ENCODE data around the gene NEDD4L. TPM values are rescaled to one million over a fixed set of nuclear protein-coding genes. Genes with fewer than 3 reads are reported as not detected.

The NEDD4L gene
- polyA plus RNA-seq, 1 of the 3 experiments (the other 2 are of a cell fraction), result 13.2 TPM

- H3K27ac ChIP-seq (ENCODE audit: low read depth in 2 of 2, low read length in 1 of 2), result peak overlapping the region in 1 of 2 experiments; percentile 6; a peak in 1 of 4 replicates
- no peaks in the 10 kb centered on the region for H3K79me2 ChIP-seq (ENCODE audit: insufficient read depth)
- no peaks in the 10 kb centered on the region for H3K9me2 ChIP-seq
- WGBS (ENCODE audit: low lambda C conversion rate), result 87% methylated on average over 2 of the region's 2 CpGs
- no peaks in the 10 kb centered on the region for H3K36me3 ChIP-seq (replicated peaks in 1 of 2; ENCODE audit: control insufficient read depth in 1 of 2, insufficient read depth in 2 of 2, low read length in 1 of 2)
- H3K4me3 ChIP-seq (ENCODE audit: low read depth in 2 of 2, low read length in 1 of 2), result no peak overlapping the region
- no peaks in the 10 kb centered on the region for H4K20me1 ChIP-seq (ENCODE audit: insufficient read depth)
- TF ChIP-seq FOSL2 (IDR thresholded peaks at IDR 0.05; ENCODE audit: borderline replicate concordance, low read depth) (peak; percentile 45; the same call in 1 of the 2 replicates), FOXJ3 (CRISPR knock-in tag; IDR thresholded peaks at IDR 0.05) (no peak), TCF12 (IDR thresholded peaks at IDR 0.05) (peak; percentile 32)
- H2AFZ ChIP-seq (ENCODE audit: low read depth), result no peak overlapping the region
- H3K27me3 ChIP-seq (ENCODE audit: insufficient read depth), result no peaks in the 10 kb centered on the region
- peaks cover 0 to 10% of the 10 kb centered on the region in 2 experiments; a peak in 2 of 4 replicates for H3K4me1 ChIP-seq (ENCODE audit: control insufficient read depth in 1 of 2, insufficient read depth in 2 of 2, low read depth in 1 of 2, low read length in 1 of 2)
- no peaks in the 10 kb centered on the region for H3F3A ChIP-seq (replicated peaks; ENCODE audit: insufficient read depth)
- no peaks in the 10 kb centered on the region for H3K9me3 ChIP-seq
- H3K4me2 ChIP-seq, result peak overlapping the region; percentile 29; the same call in 1 of the 2 replicates
- CTCF ChIA-PET, result no interaction called here
- POLR2A ChIA-PET, result no interaction called here
- H3K9ac ChIP-seq, result no peak overlapping the region
- DNase-seq, result no peak
Observed at GRCh38 chr18:58268849-58269248, 224.8 kb downstream of the NEDD4L start.

- DNase-seq, result no peak
- Histone ChIP-seq H4K20me1 (ENCODE audit: insufficient read depth) (no peaks in the 10 kb centered on the region), H3K27me3 (ENCODE audit: insufficient read depth) (no peaks in the 10 kb centered on the region), H3F3A (replicated peaks; ENCODE audit: insufficient read depth) (no peaks in the 10 kb centered on the region), H3K9me3 (no peaks in the 10 kb centered on the region), H3K79me2 (ENCODE audit: insufficient read depth) (no peaks in the 10 kb centered on the region), H3K9ac (no peak overlapping the region), H3K4me3 (ENCODE audit: low read depth in 2 of 2, low read length in 1 of 2) (no peak overlapping the region), H2AFZ (ENCODE audit: low read depth) (no peak overlapping the region), H3K4me1 (ENCODE audit: control insufficient read depth in 1 of 2, insufficient read depth in 2 of 2, low read depth in 1 of 2, low read length in 1 of 2) (peaks cover 0 to 10% of the 10 kb centered on the region in 2 experiments; a peak in 2 of 4 replicates), H3K9me2 (no peaks in the 10 kb centered on the region), H3K36me3 (replicated peaks in 1 of 2; ENCODE audit: control insufficient read depth in 1 of 2, insufficient read depth in 2 of 2, low read length in 1 of 2) (no peaks in the 10 kb centered on the region), H3K4me2 (no peak overlapping the region), H3K27ac (ENCODE audit: low read depth in 2 of 2, low read length in 1 of 2) (no peak overlapping the region)
- WGBS (ENCODE audit: low lambda C conversion rate), result 82% methylated on average over 5 of the region's 5 CpGs
- CTCF ChIA-PET, result no interaction called here
- TF ChIP-seq GATA2 (CRISPR knock-in tag; IDR thresholded peaks at IDR 0.05) (no peak), TEAD4 (IDR thresholded peaks at IDR 0.05; ENCODE audit: borderline replicate concordance, insufficient read depth) (no peak), FOXM1 (IDR thresholded peaks at IDR 0.05; ENCODE audit: low read depth) (no peak), REST (IDR thresholded peaks at IDR 0.05; ENCODE audit: low read depth, low read length) (no peak), RFX5 (IDR thresholded peaks at IDR 0.05; ENCODE audit: low read length) (no peak)
- POLR2A ChIA-PET, result no interaction called here
Observed at GRCh38 chr18:58269931-58270330, 225.9 kb downstream of the NEDD4L start.

- H3K9me3 ChIP-seq, result no peaks in the 10 kb centered on the region
- H3K27me3 ChIP-seq (ENCODE audit: insufficient read depth), result no peaks in the 10 kb centered on the region
- no peak for DNase-seq
- 95% methylated on average over 4 of the region's 4 CpGs for WGBS (ENCODE audit: low lambda C conversion rate)
- H3K36me3 ChIP-seq (replicated peaks in 1 of 2; ENCODE audit: control insufficient read depth in 1 of 2, insufficient read depth in 2 of 2, low read length in 1 of 2), result no peaks in the 10 kb centered on the region
- H3K79me2 ChIP-seq (ENCODE audit: insufficient read depth), result no peaks in the 10 kb centered on the region
- no peak overlapping the region for H3K27ac ChIP-seq (ENCODE audit: low read depth in 2 of 2, low read length in 1 of 2)
- H3K9me2 ChIP-seq, result no peaks in the 10 kb centered on the region
- CTCF ChIA-PET, result no interaction called here
- POLR2A ChIA-PET, result no interaction called here
- no peak overlapping the region for H2AFZ ChIP-seq (ENCODE audit: low read depth)
- peaks cover 0 to 10% of the 10 kb centered on the region in 2 experiments; a peak in 2 of 4 replicates for H3K4me1 ChIP-seq (ENCODE audit: control insufficient read depth in 1 of 2, insufficient read depth in 2 of 2, low read depth in 1 of 2, low read length in 1 of 2)
- H4K20me1 ChIP-seq (ENCODE audit: insufficient read depth), result no peaks in the 10 kb centered on the region
- no peaks in the 10 kb centered on the region for H3F3A ChIP-seq (replicated peaks; ENCODE audit: insufficient read depth)
- H3K4me2 ChIP-seq, result no peak overlapping the region
- H3K4me3 ChIP-seq (ENCODE audit: low read depth in 2 of 2, low read length in 1 of 2), result no peak overlapping the region
- H3K9ac ChIP-seq, result no peak overlapping the region
- TF ChIP-seq GATA2 (CRISPR knock-in tag; IDR thresholded peaks at IDR 0.05) (no peak), TEAD4 (IDR thresholded peaks at IDR 0.05; ENCODE audit: borderline replicate concordance, insufficient read depth) (no peak), TAF1 (IDR thresholded peaks at IDR 0.05; ENCODE audit: borderline replicate concordance, low read depth, low read length) (no peak), SIN3A (IDR thresholded peaks at IDR 0.05; ENCODE audit: borderline replicate concordance, low read depth, low read length) (no peak), USF2 (IDR thresholded peaks at IDR 0.05; ENCODE audit: borderline replicate concordance, low read depth, low read length) (no peak), FOXM1 (IDR thresholded peaks at IDR 0.05; ENCODE audit: low read depth) (no peak), JUND (IDR thresholded peaks at IDR 0.05) (no peak), POLR2AphosphoS5 (IDR thresholded peaks at IDR 0.05; ENCODE audit: low read depth, low read length) (no peak)
Observed at GRCh38 chr18:58270396-58270795, 226.4 kb downstream of the NEDD4L start.

Measured in SK-N-SH (cell line).